ENCODE data around the gene DOK6. TPM values are rescaled to one million over a fixed set of nuclear protein-coding genes. Genes with fewer than 3 reads are reported as not detected.

DOK6 gene
- total and polyA plus RNA-seq, 2 of the 13 experiments (the other 11 are each of a cell fraction or from before 2014, with no cell fraction given): 17.0 to 17.2 TPM

- TF ChIP-seq ZNF20 (CRISPR knock-in tag; IDR thresholded peaks at IDR 0.05): no peak
- no peak for TF ChIP-seq ZMYM2 (CRISPR knock-in tag; IDR thresholded peaks at IDR 0.05)
- no peak for TF ChIP-seq TBX3 (IDR thresholded peaks at IDR 0.05; ENCODE audit: borderline replicate concordance)
- TF ChIP-seq CENPX (CRISPR knock-in tag; IDR thresholded peaks at IDR 0.05): no peak
- TF ChIP-seq BCL6 (CRISPR knock-in tag; IDR thresholded peaks at IDR 0.05): peak; percentile 15; the same call in 1 of the 2 replicates
- no peak for TF ChIP-seq MED13 (CRISPR knock-in tag; IDR thresholded peaks at IDR 0.05)
- TF ChIP-seq ZIK1 (CRISPR knock-in tag; IDR thresholded peaks at IDR 0.05; ENCODE audit: borderline replicate concordance, low read depth): 0 out of 2 replicates have a peak, but pooled peaks have one; percentile 36
- TF ChIP-seq ZNF251 (CRISPR knock-in tag; IDR thresholded peaks at IDR 0.05): no peak
- no peak; the same call in 1 of the 2 replicates for TF ChIP-seq TP53 (CRISPR knock-in tag; conservative IDR thresholded peaks at IDR 0.05)
- TF ChIP-seq POGK (CRISPR knock-in tag; conservative IDR thresholded peaks at IDR 0.05): no peak
- no peak for TF ChIP-seq MLLT10 (CRISPR knock-in tag; IDR thresholded peaks at IDR 0.05)
- TF ChIP-seq ZNF879 (CRISPR knock-in tag; IDR thresholded peaks at IDR 0.05): no peak
- peak; percentile 90 for TF ChIP-seq POLR2G (IDR thresholded peaks at IDR 0.05; ENCODE audit: low read depth, low read length)
- TF ChIP-seq GTF2F1 (IDR thresholded peaks at IDR 0.05; ENCODE audit: low read length): no peak
- TF ChIP-seq ZNF614 (CRISPR knock-in tag; IDR thresholded peaks at IDR 0.05; ENCODE audit: borderline replicate concordance): peak; percentile 50; the same call in 1 of the 2 replicates
- no peak for TF ChIP-seq FOXA1 (IDR thresholded peaks at IDR 0.05)
- TF ChIP-seq FOXA1 (CRISPR knock-in tag; IDR thresholded peaks at IDR 0.05): peak; percentile 76
- no peak for TF ChIP-seq ZNF143 (CRISPR knock-in tag; IDR thresholded peaks at IDR 0.05)
- TF ChIP-seq ZSCAN20 (CRISPR knock-in tag; IDR thresholded peaks at IDR 0.05; ENCODE audit: borderline replicate concordance): no peak
- TF ChIP-seq ZNF704 (CRISPR knock-in tag; IDR thresholded peaks at IDR 0.05; ENCODE audit: borderline replicate concordance): no peak
- no peak for TF ChIP-seq PAWR (CRISPR knock-in tag; IDR thresholded peaks at IDR 0.05; ENCODE audit: borderline replicate concordance)
- TF ChIP-seq MAFK (conservative IDR thresholded peaks at IDR 0.05 in 1 of 2, IDR thresholded peaks at IDR 0.05 in 1 of 2; ENCODE audit: low read length in 2 of 2): no peak
- TF ChIP-seq SNAPC5 (CRISPR knock-in tag; IDR thresholded peaks at IDR 0.05; ENCODE audit: borderline replicate concordance): no peak
- peak; percentile 27; the same call in 1 of the 2 replicates for TF ChIP-seq NFYC (CRISPR knock-in tag; IDR thresholded peaks at IDR 0.05)
- no peak for TF ChIP-seq ZNF496 (CRISPR knock-in tag; IDR thresholded peaks at IDR 0.05; ENCODE audit: insufficient replicate concordance)
- no peak for TF ChIP-seq TBP (CRISPR knock-in tag; IDR thresholded peaks at IDR 0.05)
- no peak for TF ChIP-seq AHR (CRISPR knock-in tag; IDR thresholded peaks at IDR 0.05)
- TF ChIP-seq REL (CRISPR knock-in tag; conservative IDR thresholded peaks at IDR 0.05): no peak
- TF ChIP-seq FOXA3 (CRISPR knock-in tag; IDR thresholded peaks at IDR 0.05): peak; percentile 69
- TF ChIP-seq RFXANK (CRISPR knock-in tag; IDR thresholded peaks at IDR 0.05): no peak
- TF ChIP-seq ZNF160 (CRISPR knock-in tag; IDR thresholded peaks at IDR 0.05): 0 out of 2 replicates have a peak, but pooled peaks have one; percentile 45
Measured at GRCh38 chr18:69400253-69400975, at the start of gene DOK6 (continued).
